Activated CD8-positive, alpha-beta memory T cell treated with anti-CD3 and anti-CD28 coated beads for 36 hours (primary cell): ENCODE results near the gene NOTCH4. TPM values are rescaled to one million over a fixed set of nuclear protein-coding genes. Genes with fewer than 3 reads are reported as not detected.

Experiments
- CTCF ChIA-PET: fragments of 350-600 bp; sonication (Branson Sonifier 250); formaldehyde crosslinking; loops from one replicate; lab custom pipeline; 2021; ENCODE audit warnings: antibody characterized with exemption; lab: Charles Lee
- POLR2A ChIA-PET: fragments of 350-600 bp; sonication (Branson Sonifier 250); formaldehyde crosslinking; loops from one replicate; lab custom pipeline; 2021; ENCODE audit warnings: antibody characterized with exemption; lab: Charles Lee
- total RNA-seq, 2 experiments: library from RNA; stranded (reverse); gene quantifications; one replicate each; pipeline ENCODE4 v1.2.3, GENCODE V29; 2021

The NOTCH4 gene
- total RNA-seq, 2 experiments from 2014 or later, result 1.4 to 1.5 TPM

GRCh38 chr6:32176476-32177182 is 47.2 kb downstream of the NOTCH4 start:
- ChIA-PET POLR2A (interaction anchor here (0.7 kb wide), 1 partner anchor 16 kb away, joined by 4 read pairs; the partner anchor contains the start of gene GPSM3), CTCF (interaction anchor here (1.5 to 1.7 kb wide), 2 partner anchors 11 to 19 kb away, joined by 4 read pairs; no protein-coding TSS in a partner anchor)

- ChIA-PET CTCF (interaction anchor here (1.5 to 1.7 kb wide), 2 partner anchors 12 to 20 kb away, joined by 4 read pairs; no protein-coding TSS in a partner anchor), POLR2A (interaction anchor here (0.7 kb wide), 1 partner anchor 17 kb away, joined by 4 read pairs; the partner anchor contains the start of gene GPSM3)
Measured at GRCh38 chr6:32175711-32176475, 48.0 kb downstream of the NOTCH4 start, which contains the start of gene AGPAT1. Gene AGPAT1 (minus strand): TSS chr6:32176084. CDS start chr6:32171496, 4,588 bp downstream.

GRCh38 chr6:32175322-32175710 is 48.6 kb downstream of the NOTCH4 start:
- CTCF ChIA-PET, result no interaction called here
- POLR2A ChIA-PET, result no interaction called here

- POLR2A ChIA-PET, result no interaction called here
- CTCF ChIA-PET, result no interaction called here
Measured at GRCh38 chr6:32174416-32174815, 49.5 kb downstream of the NOTCH4 start.

GRCh38 chr6:32173051-32173727 is 50.7 kb downstream of the NOTCH4 start:
- POLR2A ChIA-PET, result no interaction called here
- CTCF ChIA-PET, result no interaction called here

DNA sequence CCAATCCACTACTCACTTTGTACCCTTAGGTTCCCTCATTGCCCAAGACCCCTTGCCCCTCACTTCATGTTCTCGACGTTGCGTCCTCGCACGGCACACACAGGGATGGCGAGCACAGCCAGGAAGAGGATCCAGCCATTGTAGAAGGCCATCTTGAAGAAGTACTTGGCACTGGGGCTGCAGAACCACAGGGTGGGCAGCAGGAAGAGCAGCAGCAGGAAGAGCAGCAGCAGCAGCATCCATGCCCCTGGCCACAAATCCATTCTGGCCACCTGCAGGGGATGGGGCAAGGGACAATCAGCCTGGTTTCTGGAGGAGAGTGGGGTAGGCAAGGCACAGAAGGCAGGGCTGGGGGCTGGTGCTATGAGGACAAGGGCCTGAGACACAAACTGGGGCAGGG is 52.6 kb downstream of the NOTCH4 start:
- POLR2A ChIA-PET, result no interaction called here
- CTCF ChIA-PET, result no interaction called here

GRCh38 chr6:32170294-32170693 is 53.6 kb downstream of the NOTCH4 start:
- ChIA-PET CTCF (no interaction called here), POLR2A (no interaction called here)

GRCh38 chr6:32168807-32169591 is 54.9 kb downstream of the NOTCH4 start:
- ChIA-PET CTCF (no interaction called here), POLR2A (no interaction called here)

GRCh38 chr6:32168350-32168749 is 55.5 kb downstream of the NOTCH4 start:
- POLR2A ChIA-PET, result no interaction called here

GRCh38 chr6:32167761-32168262 is 56.1 kb downstream of the NOTCH4 start:
- POLR2A ChIA-PET, result no interaction called here
- CTCF ChIA-PET, result no interaction called here

More at GRCh38 chr6:32168350-32168749, 55.5 kb downstream of the NOTCH4 start:
- CTCF ChIA-PET, result no interaction called here

GRCh38 chr6:32167154-32167760 is 56.6 kb downstream of the NOTCH4 start:
- CTCF ChIA-PET, result no interaction called here
- POLR2A ChIA-PET, result no interaction called here

DNA sequence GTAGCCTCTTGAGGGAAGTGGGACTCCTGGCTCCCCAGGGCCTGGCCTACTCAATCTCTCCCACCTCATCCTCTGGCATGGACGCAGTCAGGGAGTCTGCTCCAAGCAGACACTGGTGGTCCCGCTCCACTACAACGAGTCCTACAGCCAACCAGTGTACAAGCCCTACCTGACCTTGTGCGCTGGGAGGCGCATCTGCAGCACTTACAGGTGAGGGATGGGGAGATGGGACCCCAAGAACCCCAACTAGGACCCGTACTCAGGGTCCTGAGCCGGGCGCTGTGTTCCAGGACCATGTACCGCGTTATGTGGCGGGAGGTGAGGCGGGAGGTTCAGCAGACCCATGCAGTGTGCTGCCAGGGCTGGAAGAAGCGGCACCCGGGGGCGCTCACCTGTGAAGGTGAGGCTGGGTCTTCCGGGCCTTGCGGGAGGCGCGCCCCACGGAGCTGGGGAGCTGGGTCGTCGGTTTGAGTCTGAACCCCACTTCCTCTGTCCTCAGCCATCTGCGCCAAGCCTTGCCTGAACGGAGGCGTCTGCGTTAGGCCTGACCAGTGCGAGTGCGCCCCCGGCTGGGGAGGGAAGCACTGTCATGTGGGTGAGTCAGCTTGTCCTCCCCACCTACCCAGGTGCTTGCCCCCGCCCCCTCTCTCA is 57.3 kb downstream of the NOTCH4 start:
- ChIA-PET POLR2A (no interaction called here), CTCF (no interaction called here)

DNA sequence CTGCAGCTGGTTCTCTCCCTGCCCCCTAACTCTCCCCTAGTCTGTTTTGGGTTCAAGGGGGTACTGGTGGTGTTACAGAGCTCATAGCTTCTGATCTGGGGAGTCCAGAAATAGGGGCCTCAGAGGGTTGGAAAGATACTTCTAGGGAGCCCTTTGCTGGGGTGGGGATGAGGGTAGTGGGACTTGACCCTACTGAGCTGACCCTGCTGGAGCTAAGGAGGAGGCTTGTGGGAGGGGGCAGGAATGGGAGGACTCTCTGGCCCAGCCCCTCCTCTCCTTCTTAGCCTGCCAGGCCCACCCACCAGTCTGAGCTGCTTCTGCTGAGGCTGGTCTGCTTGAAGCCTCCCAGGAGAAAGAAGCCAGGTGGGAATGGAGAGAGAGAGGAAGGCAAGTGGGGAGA is 59.6 kb downstream of the NOTCH4 start, which contains the start of gene EGFL8:
TSS of gene EGFL8 (plus strand) at position 301 of the 400 bp plus-strand sequence. CDS start 1,571 bp downstream, outside the sequence.
- POLR2A ChIA-PET, result interaction anchor here (0.6 kb wide), 1 partner anchor 502 kb away, joined by 6 read pairs; no protein-coding TSS in a partner anchor
- CTCF ChIA-PET, result interaction anchor here (1.6 kb wide), 1 partner anchor 10 kb away, joined by 4 read pairs; no protein-coding TSS in a partner anchor

GRCh38 chr6:32163559-32164258 is 60.2 kb downstream of the NOTCH4 start:
- ChIA-PET CTCF (no interaction called here), POLR2A (interaction anchor here (0.6 kb wide), 1 partner anchor 501 kb away, joined by 6 read pairs; no protein-coding TSS in a partner anchor)

GRCh38 chr6:32158052-32158451 is 65.8 kb downstream of the NOTCH4 start:
- POLR2A ChIA-PET, result no interaction called here
- CTCF ChIA-PET, result interaction anchor here (1.2 kb wide), 1 partner anchor 37 kb away, joined by 3 read pairs; no protein-coding TSS in a partner anchor

GRCh38 chr6:32156891-32157290 is 67.0 kb downstream of the NOTCH4 start:
- CTCF ChIA-PET, result interaction anchor here (0.7 kb wide), 1 partner anchor 38 kb away, joined by 4 read pairs; no protein-coding TSS in a partner anchor

More at GRCh38 chr6:32156891-32157290, 67.0 kb downstream of the NOTCH4 start:
- POLR2A ChIA-PET, result no interaction called here
